Frontal cortex (tissue), 4 donors: ENCODE measurements around the gene FLVCR1. TPM values are rescaled to one million over a fixed set of nuclear protein-coding genes. Genes with fewer than 3 reads are reported as not detected.
"Not testable (repeated sequence)": the region's sequence is repeated elsewhere in the genome, so short reads cannot be mapped to it uniquely, and the experiment has no call there.

ENCODE experiments used
- DNase-seq, 2 donors: peaks; one replicate each; pipeline ENCODE4 v3.0.0; 2012; ENCODE audit warnings: low spot score in 2 of 2
- FAIRE-seq: peaks from 2 replicates; lab custom pipeline; 2012; peaks lifted over from hg19 to GRCh38; lab: Jason Lieb, UNC
- total RNA-seq: library from RNA; depleted of rRNA; stranded (reverse); fragments of >200 nt; gene quantifications from one replicate; pipeline ENCODE4 v1.2.3, GENCODE V29; 2014
- donor health status: control.
- donor health status: control.
- donor health status: control.

Gene FLVCR1
- total RNA-seq, result 42.8 TPM

GRCh38 chr1:212857992-212858460 is at the start of gene FLVCR1:
Gene FLVCR1 (plus strand): TSS chr1:212858275. CDS start chr1:212858453, 178 bp downstream.
- peak; percentile 87 to 95 for DNase-seq
- FAIRE-seq, result no peak

- FAIRE-seq (peak; percentile 34), DNase-seq (peak in 1 of 2 donors; percentile 19)
Measured at GRCh38 chr1:212814537-212815334, 43.3 kb upstream of the FLVCR1 start.

DNA sequence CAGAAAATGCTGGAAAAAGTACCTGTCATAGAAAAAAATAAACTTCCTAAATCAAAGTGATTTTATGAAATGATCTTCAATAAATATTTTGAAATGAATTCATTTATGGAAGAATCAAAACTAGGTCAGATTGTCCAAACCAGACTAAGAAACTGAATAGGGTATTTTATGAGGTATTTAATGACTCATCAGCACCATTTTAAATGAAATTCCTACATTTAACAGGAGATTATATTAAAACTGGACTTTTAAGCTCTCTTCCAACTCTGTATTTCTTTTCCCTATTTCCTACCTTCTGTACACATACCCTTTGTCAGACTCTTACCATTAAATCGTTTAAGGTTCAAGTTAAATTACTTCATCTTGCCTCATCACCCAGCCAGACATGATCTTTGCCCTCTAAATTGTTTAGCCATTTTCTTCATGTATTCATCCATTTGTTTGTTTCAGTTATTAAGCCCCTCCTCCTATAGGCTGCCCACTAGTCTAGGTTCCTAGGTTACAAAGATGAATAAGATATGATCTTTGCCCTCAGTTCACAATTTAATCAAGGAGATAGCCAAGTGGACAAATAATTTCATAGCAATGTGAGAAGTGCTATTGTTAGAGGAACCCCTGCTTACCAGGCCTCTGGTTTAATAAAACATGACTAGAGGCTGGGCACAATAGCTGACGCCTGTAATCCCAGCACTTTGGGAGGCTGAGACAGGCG is 41.4 kb upstream of the FLVCR1 start:
- DNase-seq (no peak), FAIRE-seq (no peak)

GRCh38 chr1:212819726-212820125 is 38.3 kb upstream of the FLVCR1 start:
- DNase-seq, result no peak
- no peak for FAIRE-seq

- DNase-seq (no peak), FAIRE-seq (no peak)
Measured at GRCh38 chr1:212820969-212821368, 37.1 kb upstream of the FLVCR1 start.

DNA sequence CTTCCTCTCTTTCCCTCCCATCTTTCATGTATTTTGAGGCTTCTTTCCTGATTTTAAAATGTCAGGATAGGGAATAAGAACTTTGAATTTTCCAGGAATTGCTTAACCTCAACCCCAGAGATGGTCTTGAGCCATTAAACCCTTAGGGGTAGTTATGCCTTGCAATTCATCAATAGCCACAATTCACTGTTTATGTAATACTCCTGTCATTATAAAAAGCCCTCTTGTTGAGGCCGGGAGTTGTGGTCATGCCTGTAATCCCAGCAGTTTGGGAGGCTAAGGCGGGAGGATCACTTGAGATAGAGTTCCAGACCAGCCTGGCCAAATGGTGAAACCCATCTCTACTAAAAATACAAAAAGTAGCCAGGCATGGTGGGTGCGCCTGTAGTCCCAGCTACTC is 35.1 kb upstream of the FLVCR1 start:
- FAIRE-seq (no peak), DNase-seq (no peak)

- DNase-seq (no peak), FAIRE-seq (no peak)
Measured at GRCh38 chr1:212824201-212824600, 33.9 kb upstream of the FLVCR1 start.

DNA sequence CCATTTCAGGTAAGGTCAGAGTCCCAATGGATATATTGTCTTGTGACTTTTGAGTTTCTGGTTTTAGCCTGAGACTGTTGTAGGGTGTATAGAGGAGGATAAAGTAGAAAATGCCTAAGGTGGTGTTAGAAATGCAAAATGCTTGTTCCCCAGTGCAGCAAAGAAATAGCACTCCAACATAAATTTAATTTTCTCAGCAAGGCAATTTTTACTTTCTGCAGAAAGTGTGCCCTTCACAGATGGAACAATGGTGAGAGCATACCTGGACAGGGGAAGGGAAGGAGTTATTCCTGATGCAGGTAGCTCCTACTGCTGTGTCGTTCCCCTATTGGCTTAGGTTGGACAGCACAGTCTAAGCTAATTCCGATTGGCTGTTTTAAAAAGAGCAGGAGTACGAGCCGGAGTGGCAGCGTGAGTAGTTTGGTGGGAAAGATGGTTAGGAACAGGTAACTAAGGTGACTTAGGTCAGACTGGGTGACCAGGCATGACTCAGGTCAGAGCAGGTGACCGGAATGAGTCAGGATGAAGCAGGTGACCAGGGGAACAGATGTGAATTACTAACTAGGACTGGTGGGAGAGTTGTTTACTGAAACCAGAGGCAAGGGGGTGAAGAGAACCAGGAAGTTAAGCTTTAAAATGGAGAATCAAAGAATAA is 32.1 kb upstream of the FLVCR1 start:
- FAIRE-seq (no peak), DNase-seq (no peak)

GRCh38 chr1:212827171-212827776 is 30.8 kb upstream of the FLVCR1 start:
- FAIRE-seq (no peak), DNase-seq (no peak)

GRCh38 chr1:212827831-212828278 is 30.2 kb upstream of the FLVCR1 start:
- no peak for FAIRE-seq
- no peak for DNase-seq

- no peak for FAIRE-seq
- DNase-seq, result no peak
Measured at GRCh38 chr1:212828395-212828794, 29.7 kb upstream of the FLVCR1 start.

GRCh38 chr1:212833211-212834207 is 24.6 kb upstream of the FLVCR1 start:
- not testable (repeated sequence) for DNase-seq, FAIRE-seq

DNA sequence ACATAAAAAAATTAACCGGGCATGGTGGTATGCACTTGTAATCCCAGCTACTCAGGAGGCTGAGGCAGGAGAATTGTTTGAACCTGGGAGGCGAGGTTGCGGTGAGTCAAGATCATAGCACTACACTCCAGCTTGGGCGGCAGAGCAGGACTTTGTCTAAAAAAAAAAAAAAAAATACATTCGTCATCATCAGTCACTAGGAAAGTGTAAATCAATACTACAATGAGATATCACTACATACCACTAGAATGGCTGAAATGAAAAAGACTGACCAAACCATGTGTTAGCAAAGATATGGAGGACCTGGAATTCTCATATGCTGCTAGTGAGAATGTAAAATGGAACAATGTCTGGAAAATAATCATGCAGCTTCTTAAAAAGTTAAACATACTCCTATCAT is 19.9 kb upstream of the FLVCR1 start:
- DNase-seq (no peak), FAIRE-seq (no peak)

- DNase-seq, FAIRE-seq: not testable (repeated sequence)
Measured at GRCh38 chr1:212844521-212844920, 13.6 kb upstream of the FLVCR1 start.

- DNase-seq (no peak), FAIRE-seq (no peak)
Measured at GRCh38 chr1:212847549-212847948, 10.5 kb upstream of the FLVCR1 start, which contains the start of gene SPATA45. Gene SPATA45 (minus strand): TSS chr1:212847649. CDS start chr1:212836149, 11,500 bp downstream.

- no peak for FAIRE-seq
- DNase-seq, result no peak
Measured at GRCh38 chr1:212852105-212852688, 5.9 kb upstream of the FLVCR1 start.

GRCh38 chr1:212853658-212854057 is 4.4 kb upstream of the FLVCR1 start:
- FAIRE-seq (no peak), DNase-seq (no peak)

- no peak for DNase-seq
- FAIRE-seq, result no peak
Measured at GRCh38 chr1:212856755-212857154, 1.3 kb upstream of the FLVCR1 start.
